IPS-18a (cell line): ENCODE measurements around the gene IKZF5.

Source experiments
- H3K27ac ChIP-seq: one replicate; pipeline ENCODE4 v1.5.1; 2013; ENCODE audit warnings: low read length
- H3K27me3 ChIP-seq: one replicate; pipeline ENCODE4 v1.6.1; 2013; ENCODE audit warnings: mild to moderate bottlenecking, low read length; ENCODE audit not compliant: control insufficient read depth, insufficient read depth
- H3K36me3 ChIP-seq: one replicate; pipeline ENCODE4 v1.6.1; 2013; ENCODE audit warnings: low read depth, low read length; ENCODE audit not compliant: control insufficient read depth
- H3K4me1 ChIP-seq: one replicate; pipeline ENCODE4 v1.6.1; 2013; ENCODE audit warnings: low read depth, low read length; ENCODE audit not compliant: control insufficient read depth
- H3K4me3 ChIP-seq: one replicate; pipeline ENCODE4 v1.5.1; 2013; ENCODE audit warnings: low read length
- H3K9ac ChIP-seq: one replicate; pipeline ENCODE4 v1.6.1; 2013; ENCODE audit warnings: mild to moderate bottlenecking, low read length, moderate library complexity
- H3K9me3 ChIP-seq: one replicate; pipeline ENCODE4 v1.6.1; 2013; ENCODE audit warnings: low read depth, low read length; ENCODE audit not compliant: control insufficient read depth

The IKZF5 gene

GRCh38 chr10:122974023-122974422, 34.6 kb downstream of the IKZF5 start:
- H3K9me3 ChIP-seq, result no peaks in the 10 kb centered on the region
- no peak overlapping the region for H3K4me3 ChIP-seq
- no peak overlapping the region for H3K27ac ChIP-seq
- H3K27me3 ChIP-seq, result no peaks in the 10 kb centered on the region
- no peaks in the 10 kb centered on the region for H3K4me1 ChIP-seq
- no peak overlapping the region for H3K9ac ChIP-seq
- no peaks in the 10 kb centered on the region for H3K36me3 ChIP-seq

DNA sequence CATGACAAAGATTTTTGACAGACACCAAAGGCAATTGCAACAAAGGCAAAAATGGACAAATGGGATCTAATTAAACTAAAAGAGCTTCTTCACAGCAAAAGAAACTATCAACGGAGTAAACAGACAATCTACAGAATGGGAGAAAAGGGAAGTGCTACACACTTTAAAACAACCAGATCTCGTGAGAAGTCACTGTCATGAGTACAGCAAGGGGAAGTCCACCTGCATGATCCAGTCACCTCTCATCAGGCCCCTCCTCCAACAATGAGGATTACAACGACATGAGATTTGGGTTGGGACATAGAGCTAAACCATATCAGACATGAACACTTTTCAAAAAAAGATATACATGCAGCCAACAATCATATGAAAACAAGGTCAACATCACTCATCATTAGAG, 39.9 kb downstream of the IKZF5 start:
- H3K36me3 ChIP-seq, result no peaks in the 10 kb centered on the region
- no peaks in the 10 kb centered on the region for H3K4me1 ChIP-seq
- no peak overlapping the region for H3K27ac ChIP-seq
- H3K4me3 ChIP-seq, result no peak overlapping the region
- H3K9me3 ChIP-seq, result no peaks in the 10 kb centered on the region
- H3K9ac ChIP-seq, result no peak overlapping the region
- no peaks in the 10 kb centered on the region for H3K27me3 ChIP-seq

GRCh38 chr10:122966879-122967278, 41.7 kb downstream of the IKZF5 start:
- Histone ChIP-seq H3K27ac (no peak overlapping the region), H3K36me3 (no peaks in the 10 kb centered on the region), H3K9ac (no peak overlapping the region), H3K27me3 (no peaks in the 10 kb centered on the region), H3K4me3 (no peak overlapping the region), H3K9me3 (no peaks in the 10 kb centered on the region), H3K4me1 (no peaks in the 10 kb centered on the region)

GRCh38 chr10:122962405-122962804, 46.2 kb downstream of the IKZF5 start:
- Histone ChIP-seq H3K9me3 (no peaks in the 10 kb centered on the region), H3K36me3 (no peaks in the 10 kb centered on the region), H3K27ac (no peak overlapping the region), H3K27me3 (peaks cover 1% of the 10 kb centered on the region), H3K4me3 (no peak overlapping the region), H3K4me1 (no peaks in the 10 kb centered on the region), H3K9ac (no peak overlapping the region)

DNA sequence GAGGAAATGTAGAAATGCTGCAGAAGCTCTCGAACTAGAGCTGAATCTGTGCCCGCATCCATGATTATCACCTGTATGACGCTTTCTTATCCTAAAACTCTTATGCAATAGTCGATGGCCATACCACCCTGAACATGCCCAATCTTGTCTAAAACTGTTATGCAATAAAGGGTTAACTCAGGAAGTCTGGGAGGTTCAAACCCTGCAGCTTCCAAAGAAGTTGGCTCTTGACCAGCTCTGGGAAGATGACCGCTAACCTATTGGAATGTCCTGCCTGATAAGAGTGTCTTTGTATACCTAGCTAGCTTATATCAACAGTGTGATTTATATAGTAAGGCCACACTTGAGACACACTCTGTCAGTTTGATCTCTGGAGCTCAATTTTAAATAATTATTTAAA, 51.1 kb downstream of the IKZF5 start:
- Histone ChIP-seq H3K9ac (no peak overlapping the region), H3K4me3 (no peak overlapping the region), H3K36me3 (no peaks in the 10 kb centered on the region), H3K9me3 (peaks cover 8% of the 10 kb centered on the region), H3K27me3 (peaks cover 32% of the 10 kb centered on the region), H3K4me1 (no peaks in the 10 kb centered on the region), H3K27ac (no peak overlapping the region)

GRCh38 chr10:122955892-122956291, 52.7 kb downstream of the IKZF5 start:
- H3K36me3 ChIP-seq, result no peaks in the 10 kb centered on the region
- H3K9me3 ChIP-seq, result peaks cover 8% of the 10 kb centered on the region
- no peak overlapping the region for H3K4me3 ChIP-seq
- H3K9ac ChIP-seq, result no peak overlapping the region
- H3K27ac ChIP-seq, result no peak overlapping the region
- no peaks in the 10 kb centered on the region for H3K4me1 ChIP-seq
- peaks cover 32% of the 10 kb centered on the region for H3K27me3 ChIP-seq

GRCh38 chr10:122954731-122955050, 53.9 kb downstream of the IKZF5 start:
- Histone ChIP-seq H3K4me3 (no peak overlapping the region), H3K27ac (no peak overlapping the region), H3K9ac (no peak overlapping the region), H3K9me3 (peaks cover 8% of the 10 kb centered on the region), H3K36me3 (peaks cover 7% of the 10 kb centered on the region), H3K27me3 (peaks cover 32% of the 10 kb centered on the region), H3K4me1 (no peaks in the 10 kb centered on the region)

DNA sequence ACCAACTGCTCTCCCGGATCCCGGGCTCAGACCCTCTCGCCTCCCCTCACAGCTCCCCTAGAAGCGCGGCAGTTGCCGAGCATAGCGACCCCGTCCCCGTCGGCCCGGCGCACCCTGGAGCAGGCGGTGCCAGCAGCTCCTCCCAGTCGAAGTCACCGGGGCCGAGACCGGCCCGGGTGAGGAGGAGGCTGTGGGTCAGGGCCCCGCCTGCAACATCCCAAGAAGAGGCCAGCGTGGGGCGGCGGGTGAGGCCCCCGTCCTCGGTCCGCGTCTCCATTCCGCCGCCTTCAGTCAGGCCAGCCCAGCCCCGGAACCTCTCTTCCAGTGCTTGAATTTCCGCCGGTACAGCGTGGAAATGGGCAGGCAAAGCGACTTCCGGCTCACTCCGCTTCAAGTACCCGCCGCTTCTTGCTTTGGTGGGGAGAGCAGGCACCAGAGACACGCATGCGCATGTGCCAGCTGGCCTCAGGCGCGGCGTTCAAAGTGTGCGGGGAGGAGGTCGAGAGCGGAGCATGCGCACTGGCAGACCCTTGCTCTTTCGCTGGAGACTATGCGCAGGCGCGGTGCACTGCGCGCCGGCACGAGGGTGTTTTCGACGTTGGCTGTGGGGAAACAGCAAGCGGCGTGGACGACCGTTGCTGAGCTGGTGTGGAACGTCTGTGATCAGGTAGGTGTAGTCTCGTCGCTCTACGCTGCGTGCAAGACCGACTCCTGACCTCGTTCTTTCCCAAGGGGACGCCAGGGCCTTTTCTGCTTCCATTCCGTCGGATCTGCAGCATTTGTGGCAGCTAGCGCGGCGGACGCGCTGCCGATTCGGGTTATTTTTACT, 54.5 kb downstream of the IKZF5 start, which contains the start of gene C10orf88:
C10orf88 (minus strand) TSS at position 326 of the 829 bp plus-strand sequence; CDS start at position 277, 49 bp downstream.
- Histone ChIP-seq H3K4me3 (peak within 1 kb of the TSS; percentile 79), H3K27ac (no peak within 1 kb of the TSS), H3K27me3 (peaks cover 32% of the 10 kb centered on the region), H3K9ac (peak within 1 kb of the TSS; percentile 59), H3K36me3 (peaks cover 12% of the 10 kb centered on the region), H3K9me3 (peaks cover 8% of the 10 kb centered on the region), H3K4me1 (no peaks in the 10 kb centered on the region)

DNA sequence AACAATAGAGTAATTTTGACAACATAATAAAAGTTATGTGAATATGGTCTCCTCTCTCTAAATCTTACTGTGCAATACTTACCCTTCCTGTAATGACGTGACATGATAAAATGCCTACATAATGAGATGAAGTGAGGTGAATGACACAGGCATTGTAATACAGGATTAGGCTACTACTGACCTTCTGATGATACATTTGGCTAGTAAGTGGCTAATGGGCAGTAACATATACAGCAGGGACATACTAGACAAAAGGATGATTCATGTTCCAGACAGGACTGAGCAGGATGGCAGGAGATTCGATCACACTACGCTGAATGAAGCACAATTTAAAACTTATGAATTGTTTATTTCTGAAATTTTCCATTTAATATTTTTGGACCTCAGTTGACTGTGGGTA, 59.3 kb downstream of the IKZF5 start:
- no peaks in the 10 kb centered on the region for H3K4me1 ChIP-seq
- no peaks in the 10 kb centered on the region for H3K9me3 ChIP-seq
- peaks cover 35% of the 10 kb centered on the region for H3K36me3 ChIP-seq

More for the DNA sequence above, 59.3 kb downstream of the IKZF5 start:
- Histone ChIP-seq H3K4me3 (no peak overlapping the region), H3K9ac (no peak overlapping the region), H3K27ac (no peak overlapping the region), H3K27me3 (peaks cover under 1% of the 10 kb centered on the region)
